ENCODE results near the gene USP53. TPM values are rescaled to one million over a fixed set of nuclear protein-coding genes. Genes with fewer than 3 reads are reported as not detected.
"Not testable (repeated sequence)": the region's sequence is repeated elsewhere in the genome, so short reads cannot be mapped to it uniquely, and the experiment has no call there.

Gene USP53
- total RNA-seq, 1 experiment from 2014 or later = 1.2 TPM

- not testable (repeated sequence) for H3K4me2 ChIP-seq (ENCODE audit: low read depth, low read length, poor library complexity, severe bottlenecking); H3K27ac ChIP-seq (ENCODE audit: low read length); H3K79me2 ChIP-seq (ENCODE audit: low read length); H3K27me3 ChIP-seq (ENCODE audit: low read length); H3K4me1 ChIP-seq (ENCODE audit: low read length); H2AFZ ChIP-seq (ENCODE audit: low read length); H4K20me1 ChIP-seq (ENCODE audit: insufficient read depth, low read depth, low read length); H3K36me3 ChIP-seq (ENCODE audit: insufficient read depth, low read length); H3K9me3 ChIP-seq (ENCODE audit: low read length); H3K4me3 ChIP-seq (ENCODE audit: low read length); H3K9ac ChIP-seq (ENCODE audit: low read length); H3K9me2 ChIP-seq (replicated peaks; ENCODE audit: insufficient read depth, low read length); DNase-seq
Observed at GRCh38 chr4:119343293-119343692, 130.8 kb downstream of the USP53 start.

Other genes starting within 250 kb of the USP53 start
- not detected in 2 replicates for gene MYOZ2, start 76.9 kb upstream of the USP53 start, total RNA-seq (2014; rRNA removed; shearing (Covaris generic); ENCODE audit: low replicate concordance)
- not detected in 2 replicates for gene FABP2, start 109.4 kb downstream of the USP53 start, total RNA-seq (2014; rRNA removed; shearing (Covaris generic); ENCODE audit: low replicate concordance)

Data from Karpas-422 (cell line).